ENCODE measurements around the gene KCTD6.

KCTD6 gene

DNA sequence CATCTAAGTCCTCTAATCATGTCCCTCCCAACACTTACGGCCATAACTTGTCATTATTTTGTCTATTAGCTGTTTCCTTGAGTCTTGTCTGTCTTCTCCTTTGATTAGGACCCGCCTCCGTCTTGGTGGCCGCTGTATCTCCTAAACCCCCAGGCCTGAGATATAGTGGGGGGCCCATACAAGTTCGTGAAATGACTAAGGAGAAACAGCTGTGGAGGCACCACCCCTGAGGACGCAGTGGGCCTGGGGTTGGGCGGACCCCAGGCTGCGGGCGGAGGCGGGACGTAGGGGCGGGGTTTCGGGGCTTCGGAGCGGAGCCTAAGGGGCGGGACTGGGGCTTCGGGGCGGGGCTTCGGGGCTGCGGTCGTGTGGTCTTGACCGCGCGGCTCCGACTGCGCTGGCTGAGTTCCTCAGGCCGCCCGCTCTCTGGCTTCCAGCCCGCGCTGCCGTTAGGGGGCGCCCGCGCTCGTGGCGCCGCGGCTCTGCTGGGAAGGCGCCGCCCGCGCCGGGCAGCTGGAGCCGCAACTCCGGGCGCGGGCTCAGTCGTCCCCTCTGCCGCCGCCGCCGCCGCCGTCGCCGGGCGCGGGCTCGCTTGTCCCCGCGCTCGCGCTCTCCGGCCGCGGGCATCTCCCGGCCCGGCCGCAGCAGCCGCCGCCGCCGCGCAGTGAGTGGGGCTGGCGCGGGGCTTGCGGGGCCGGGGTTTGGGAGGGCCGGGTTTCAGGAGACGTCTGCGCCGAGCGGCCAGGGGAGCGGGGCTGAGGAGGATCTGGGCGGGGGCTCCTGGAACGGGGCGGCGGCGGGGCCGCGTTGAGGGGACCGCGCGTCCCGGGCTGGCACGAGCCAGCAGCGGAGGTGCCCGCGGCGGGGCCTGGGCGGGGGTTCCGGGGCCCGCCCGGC lies at the start of gene KCTD6:
KCTD6 (plus strand) TSS at position 591 of the 897 bp plus-strand sequence. CDS start 6,660 bp downstream, outside the sequence.
- Histone ChIP-seq H3K27ac (peak within 1 kb of the TSS; percentile 73), H3K36me3 (ENCODE audit: control insufficient read depth, insufficient read depth, low read length) (no peaks in the 10 kb centered on the region), H3K4me3 (ENCODE audit: low read depth, low read length) (peak within 1 kb of the TSS; percentile 89), H3K4me2 (ENCODE audit: low read length) (peak within 1 kb of the TSS; percentile 94), H3K9me3 (ENCODE audit: control insufficient read depth, low read length) (no peaks in the 10 kb centered on the region), H3K4me1 (peaks cover 10% of the 10 kb centered on the region), H2AFZ (peak within 1 kb of the TSS; percentile 97), H3K27me3 (ENCODE audit: control insufficient read depth, insufficient read depth, low read length) (no peaks in the 10 kb centered on the region), H3K79me2 (peaks cover 8% of the 10 kb centered on the region), H3K9ac (no peak within 1 kb of the TSS)
- peak; percentile 66 for TF ChIP-seq CTCF (IDR thresholded peaks at IDR 0.05)

DNA sequence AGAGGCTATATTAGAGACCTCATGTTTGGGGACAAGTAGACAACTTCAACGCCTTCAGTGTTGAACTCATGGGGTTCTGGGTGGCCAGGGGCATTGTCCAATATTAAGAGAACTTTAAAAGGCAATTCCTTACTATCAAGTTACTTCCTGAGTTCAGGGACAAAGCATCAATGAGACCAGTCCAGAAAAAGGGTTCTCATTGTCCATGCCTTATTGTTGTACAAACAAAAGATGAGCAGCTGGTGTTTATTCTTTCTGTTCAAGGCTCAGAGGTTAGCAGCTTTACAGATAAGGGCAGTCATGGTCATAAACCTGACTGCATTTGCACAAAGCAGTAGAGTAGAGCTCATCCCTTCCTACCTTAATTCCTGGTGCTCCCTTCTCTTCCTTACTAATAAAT lies 39.7 kb upstream of the KCTD6 start:
- Histone ChIP-seq H3K4me1 (no peaks in the 10 kb centered on the region), H3K9ac (no peak overlapping the region), H3K4me2 (ENCODE audit: low read length) (no peak overlapping the region), H2AFZ (no peak overlapping the region), H3K36me3 (ENCODE audit: control insufficient read depth, insufficient read depth, low read length) (no peaks in the 10 kb centered on the region), H3K79me2 (no peaks in the 10 kb centered on the region), H3K4me3 (ENCODE audit: low read depth, low read length) (no peak overlapping the region), H3K27me3 (ENCODE audit: control insufficient read depth, insufficient read depth, low read length) (no peaks in the 10 kb centered on the region), H3K27ac (no peak overlapping the region), H3K9me3 (ENCODE audit: control insufficient read depth, low read length) (no peaks in the 10 kb centered on the region)
- no peak for TF ChIP-seq CTCF (IDR thresholded peaks at IDR 0.05)

DNA sequence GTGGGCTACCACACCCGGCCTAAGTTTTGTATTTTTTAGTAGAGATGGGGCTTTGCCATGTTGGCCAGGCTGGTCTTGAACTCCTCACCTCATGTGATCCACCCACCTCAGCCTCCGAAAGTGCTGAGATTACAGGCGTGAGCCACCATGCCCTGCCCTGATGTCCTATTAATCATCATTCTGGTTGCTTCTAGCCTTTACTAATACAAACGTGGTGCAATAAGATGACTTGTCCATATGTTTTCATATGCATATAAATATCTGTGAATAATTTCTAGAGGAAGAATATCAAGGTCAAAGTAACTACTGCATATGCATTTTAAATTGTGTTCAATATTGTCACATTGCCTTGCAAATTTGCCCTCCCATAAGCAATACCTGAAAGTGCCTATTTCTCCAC lies 32.7 kb upstream of the KCTD6 start:
- H3K4me1 ChIP-seq: no peaks in the 10 kb centered on the region
- H3K9me3 ChIP-seq (ENCODE audit: control insufficient read depth, low read length): no peaks in the 10 kb centered on the region
- H3K36me3 ChIP-seq (ENCODE audit: control insufficient read depth, insufficient read depth, low read length): no peaks in the 10 kb centered on the region
- no peak overlapping the region for H3K9ac ChIP-seq
- no peak overlapping the region for H3K4me2 ChIP-seq (ENCODE audit: low read length)
- H3K4me3 ChIP-seq (ENCODE audit: low read depth, low read length): no peak overlapping the region
- no peak for TF ChIP-seq CTCF (IDR thresholded peaks at IDR 0.05)
- no peaks in the 10 kb centered on the region for H3K27me3 ChIP-seq (ENCODE audit: control insufficient read depth, insufficient read depth, low read length)
- no peak overlapping the region for H3K27ac ChIP-seq
- no peaks in the 10 kb centered on the region for H3K79me2 ChIP-seq
- H2AFZ ChIP-seq: no peak overlapping the region

- H3K9me3 ChIP-seq (ENCODE audit: control insufficient read depth, low read length): no peaks in the 10 kb centered on the region
- no peak for TF ChIP-seq CTCF (IDR thresholded peaks at IDR 0.05)
- no peak overlapping the region for H3K4me3 ChIP-seq (ENCODE audit: low read depth, low read length)
- no peaks in the 10 kb centered on the region for H3K79me2 ChIP-seq
- H3K9ac ChIP-seq: no peak overlapping the region
- H3K4me2 ChIP-seq (ENCODE audit: low read length): no peak overlapping the region
- H2AFZ ChIP-seq: no peak overlapping the region
- H3K4me1 ChIP-seq: no peaks in the 10 kb centered on the region
- no peaks in the 10 kb centered on the region for H3K27me3 ChIP-seq (ENCODE audit: control insufficient read depth, insufficient read depth, low read length)
- no peaks in the 10 kb centered on the region for H3K36me3 ChIP-seq (ENCODE audit: control insufficient read depth, insufficient read depth, low read length)
- H3K27ac ChIP-seq: no peak overlapping the region
These were observed 29.1 kb upstream of the KCTD6 start for GRCh38 chr3:58462829-58463180.

Measured in parathyroid adenoma (tissue), 2 donors.